AG09309 (cell line): Measurements from ENCODE around the gene C20orf144.
"Not testable (repeated sequence)": the region's sequence is repeated elsewhere in the genome, so short reads cannot be mapped to it uniquely, and the experiment has no call there.

Experiments used
- DNase-seq: peaks from one replicate; pipeline ENCODE4 v3.0.0-alpha.2; 2010; ENCODE audit warnings: low read depth
- H3K4me3 ChIP-seq: 2 replicates; pipeline ENCODE4 v1.5.1; 2011; ENCODE audit warnings: mild to moderate bottlenecking, low read depth, low read length, moderate library complexity; ENCODE audit not compliant: control insufficient read depth
- TF ChIP-seq, protein P1 (sequence below): IDR thresholded peaks from 2 replicates; pipeline ENCODE4 v1.5.1; 2011; ENCODE audit warnings: mild to moderate bottlenecking, low read depth, low read length, inconsistent platforms; ENCODE audit not compliant: insufficient read depth, control insufficient read depth; ENCODE audit errors: missing control alignments

C20orf144 gene

DNA sequence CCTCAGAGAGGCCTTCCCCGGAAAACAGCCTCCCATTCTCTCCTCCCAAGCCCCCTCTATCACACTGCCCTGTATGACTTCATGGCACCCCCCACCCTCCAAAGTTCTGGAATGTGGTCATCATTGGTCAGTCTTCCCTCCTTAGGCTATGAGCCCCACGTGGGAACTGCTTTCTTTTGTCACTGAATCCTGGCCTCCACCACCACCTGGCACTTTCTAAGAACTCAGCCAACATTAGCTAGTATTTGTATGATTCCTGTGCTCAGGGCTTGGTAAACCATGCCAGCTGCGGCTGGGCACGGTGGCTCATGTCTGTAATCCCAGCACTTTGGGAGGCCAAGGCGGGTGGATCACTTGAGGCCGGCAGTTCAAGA, 32.5 kb downstream of the C20orf144 start:
- DNase-seq, result no peak
- H3K4me3 ChIP-seq, result no peak overlapping the region
- TF ChIP-seq, protein P1, sequence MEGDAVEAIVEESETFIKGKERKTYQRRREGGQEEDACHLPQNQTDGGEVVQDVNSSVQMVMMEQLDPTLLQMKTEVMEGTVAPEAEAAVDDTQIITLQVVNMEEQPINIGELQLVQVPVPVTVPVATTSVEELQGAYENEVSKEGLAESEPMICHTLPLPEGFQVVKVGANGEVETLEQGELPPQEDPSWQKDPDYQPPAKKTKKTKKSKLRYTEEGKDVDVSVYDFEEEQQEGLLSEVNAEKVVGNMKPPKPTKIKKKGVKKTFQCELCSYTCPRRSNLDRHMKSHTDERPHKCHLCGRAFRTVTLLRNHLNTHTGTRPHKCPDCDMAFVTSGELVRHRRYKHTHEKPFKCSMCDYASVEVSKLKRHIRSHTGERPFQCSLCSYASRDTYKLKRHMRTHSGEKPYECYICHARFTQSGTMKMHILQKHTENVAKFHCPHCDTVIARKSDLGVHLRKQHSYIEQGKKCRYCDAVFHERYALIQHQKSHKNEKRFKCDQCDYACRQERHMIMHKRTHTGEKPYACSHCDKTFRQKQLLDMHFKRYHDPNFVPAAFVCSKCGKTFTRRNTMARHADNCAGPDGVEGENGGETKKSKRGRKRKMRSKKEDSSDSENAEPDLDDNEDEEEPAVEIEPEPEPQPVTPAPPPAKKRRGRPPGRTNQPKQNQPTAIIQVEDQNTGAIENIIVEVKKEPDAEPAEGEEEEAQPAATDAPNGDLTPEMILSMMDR, result no peak

DNA sequence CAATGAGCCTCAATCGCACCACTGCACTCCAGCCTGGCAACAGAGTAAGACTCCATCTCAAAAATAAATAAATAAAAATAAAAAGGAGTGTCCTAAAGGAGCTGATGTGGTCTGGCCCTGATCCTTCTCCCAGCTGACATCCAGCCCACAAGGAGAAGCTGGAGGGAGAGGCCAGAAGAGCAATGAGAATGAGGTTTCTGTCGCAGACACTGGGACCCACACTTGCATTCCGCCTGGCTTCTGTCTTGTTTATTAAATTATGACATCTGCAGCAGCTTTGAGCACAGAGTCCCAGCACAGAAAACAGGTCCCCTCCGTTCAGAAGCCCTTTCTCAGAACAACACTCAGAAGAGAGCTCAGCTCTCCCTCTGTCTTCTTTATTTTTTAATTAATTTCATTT, 34.3 kb downstream of the C20orf144 start:
- no peak overlapping the region for H3K4me3 ChIP-seq
- no peak for DNase-seq
- TF ChIP-seq, protein P1, result no peak

DNA sequence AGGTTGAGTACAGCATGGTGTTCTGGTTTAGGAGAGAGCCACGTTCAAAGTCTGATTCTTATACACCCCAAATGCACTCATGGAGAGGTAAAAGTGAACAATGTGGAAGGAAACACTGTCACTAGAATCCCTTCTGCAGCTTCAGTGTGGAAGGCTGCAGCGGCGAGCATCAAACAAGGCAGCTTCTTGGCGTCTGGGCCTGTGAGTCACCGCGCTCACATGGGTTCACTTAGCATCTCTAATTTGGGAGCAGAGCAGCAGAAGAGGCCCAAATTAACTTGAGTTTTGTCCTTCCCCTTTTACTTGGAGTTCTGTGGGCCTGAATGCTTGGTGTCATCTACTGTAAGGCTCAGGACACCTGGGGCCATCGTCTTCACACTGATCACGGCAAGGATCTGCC, 35.0 kb downstream of the C20orf144 start:
- no peak for DNase-seq
- TF ChIP-seq, protein P1, result no peak
- H3K4me3 ChIP-seq, result no peak overlapping the region

DNA sequence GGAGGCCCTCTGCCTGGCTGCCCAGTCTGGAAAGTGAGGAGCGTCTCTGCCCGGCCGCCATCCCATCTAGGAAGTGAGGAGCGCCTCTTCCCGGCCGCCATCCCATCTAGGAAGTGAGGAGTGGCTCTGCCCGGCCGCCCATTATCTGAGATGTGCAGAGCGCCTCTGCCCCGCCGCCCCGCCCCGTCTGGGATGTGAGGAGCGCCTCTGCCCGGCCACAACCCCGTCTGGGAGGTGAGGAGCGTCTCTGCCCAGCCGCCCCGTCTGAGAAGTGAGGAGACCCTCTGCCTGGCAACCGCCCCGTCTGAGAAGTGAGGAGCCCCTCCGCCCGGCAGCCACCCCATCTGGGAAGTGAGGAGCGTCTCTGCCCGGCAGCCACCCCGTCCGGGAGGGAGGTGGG, 36.8 kb downstream of the C20orf144 start:
- DNase-seq, H3K4me3 ChIP-seq: not testable (repeated sequence)

DNA sequence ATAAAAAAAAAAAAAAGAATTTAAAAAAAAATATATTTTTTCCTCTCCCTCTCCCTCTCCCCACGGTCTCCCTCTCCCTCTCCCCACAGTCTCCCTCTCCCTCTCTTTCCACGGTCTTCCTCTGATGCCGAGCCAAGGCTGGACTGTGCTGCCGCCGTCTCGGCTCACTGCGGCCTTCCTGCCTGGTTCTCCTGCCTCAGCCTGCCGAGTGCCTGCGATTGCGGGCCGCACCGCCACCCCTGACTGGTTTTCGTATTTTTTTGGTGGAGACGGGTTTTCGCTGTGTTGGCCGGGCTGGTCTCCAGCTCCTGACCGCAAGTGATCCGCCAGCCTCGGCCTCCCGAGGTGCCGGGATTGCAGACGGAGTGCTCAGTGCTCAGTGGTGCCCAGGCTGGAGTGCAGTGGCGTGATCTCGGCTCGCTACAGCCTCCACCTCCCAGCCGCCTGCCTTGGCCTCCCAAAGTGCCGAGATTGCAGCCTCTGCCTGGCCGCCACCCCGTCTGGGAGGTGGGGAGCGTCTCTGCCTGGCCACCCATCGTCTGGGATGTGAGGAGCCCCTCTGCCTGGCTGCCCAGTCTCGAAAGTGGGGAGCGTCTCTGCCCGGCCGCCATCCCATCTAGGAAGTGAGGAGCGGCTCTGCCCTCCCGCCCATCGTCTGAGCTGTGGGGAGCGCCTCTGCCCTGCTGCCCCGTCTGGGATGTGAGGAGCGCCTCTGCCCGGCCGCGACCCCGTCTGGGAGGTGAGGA, 38.7 kb downstream of the C20orf144 start:
- not testable (repeated sequence) for DNase-seq, H3K4me3 ChIP-seq

DNA sequence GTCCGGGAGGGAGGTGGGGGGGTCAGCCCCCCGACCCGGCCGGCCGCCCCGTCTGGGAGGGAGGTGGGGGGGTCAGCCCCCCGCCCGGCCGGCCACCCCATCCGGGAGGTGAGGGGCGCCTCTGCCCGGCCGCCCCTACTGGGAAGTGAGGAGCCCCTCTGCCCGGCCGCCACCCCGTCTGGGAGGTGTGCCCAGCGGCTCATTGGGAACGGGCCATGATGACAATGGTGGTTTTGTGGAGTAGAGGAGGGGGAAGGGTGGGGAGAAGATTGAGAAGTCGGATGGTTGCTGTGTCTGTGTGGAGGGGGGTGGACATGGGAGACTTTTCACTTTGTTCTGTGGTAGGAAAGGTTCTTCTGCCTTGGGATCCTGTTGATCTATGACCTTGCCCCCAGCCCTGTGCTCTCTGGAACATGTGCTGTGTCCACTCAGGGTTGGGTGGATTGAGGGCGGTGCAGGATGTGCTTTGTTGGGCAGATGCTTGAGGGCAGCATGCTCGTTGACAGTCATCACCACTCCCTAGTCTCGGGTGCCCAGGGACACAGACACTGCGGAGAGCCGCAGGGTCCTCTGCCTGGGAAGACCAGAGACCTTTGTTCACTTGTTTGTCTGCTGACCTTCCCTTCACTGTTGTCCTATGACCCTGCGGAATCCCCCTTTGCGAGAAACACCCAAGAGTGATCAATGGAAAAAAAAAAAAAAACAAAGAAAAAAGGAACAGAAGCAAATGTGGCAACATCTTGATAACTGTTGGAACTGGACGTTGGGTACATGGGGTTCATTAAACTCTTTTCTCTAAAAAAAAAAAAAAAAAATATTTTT, 39.7 kb downstream of the C20orf144 start:
- TF ChIP-seq, protein P1, result no peak
- H3K4me3 ChIP-seq, result no peak overlapping the region
- DNase-seq, result no peak

DNA sequence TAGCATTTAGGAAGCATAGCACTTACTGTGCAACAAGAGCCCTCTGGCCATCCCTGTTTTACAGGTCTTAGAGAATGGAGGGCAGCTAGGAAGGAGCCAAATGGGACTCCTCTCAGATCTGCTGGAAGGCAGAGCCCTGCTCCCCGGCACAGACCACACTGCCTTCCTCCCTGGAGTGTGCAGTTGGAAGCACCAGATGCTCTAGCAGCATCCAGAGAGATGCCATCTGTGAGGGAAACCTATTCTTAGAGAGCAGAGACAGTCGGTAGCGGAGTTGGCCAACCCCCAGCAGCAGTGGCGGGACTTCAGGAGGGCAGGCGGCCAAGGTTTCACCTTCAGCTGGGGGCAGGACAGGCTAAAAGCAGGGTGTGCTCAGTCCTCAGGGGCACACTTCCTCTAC, 40.7 kb downstream of the C20orf144 start:
- TF ChIP-seq, protein P1, result no peak
- H3K4me3 ChIP-seq, result no peak overlapping the region
- DNase-seq, result no peak
